GM10248 (cell line): ENCODE data around the gene C11orf24.

Source experiments
- CTCF ChIA-PET: fragments of 300-600 bp; sonication (Branson Sonifier 250); formaldehyde crosslinking; extraction: SDS; loops from one replicate; lab custom pipeline; 2021; ENCODE audit warnings: antibody characterized with exemption; lab: Yijun Ruan, JAX
- POLR2A ChIA-PET: fragments of 350-650 bp; sonication (Branson Sonifier 250); formaldehyde crosslinking; extraction: SDS; loops from one replicate; lab custom pipeline; 2020; ENCODE audit warnings: antibody characterized with exemption; lab: Yijun Ruan, JAX
- DNase-seq: peaks from one replicate; pipeline ENCODE4 v3.0.0; 2012; ENCODE audit errors: extremely low spot score
- CTCF ChIP-seq: IDR thresholded peaks from 2 replicates; pipeline ENCODE4 v1.5.1; 2012; ENCODE audit warnings: mild to moderate bottlenecking, low read depth; ENCODE audit errors: extremely low read depth, missing control alignments, control extremely low read depth

Gene C11orf24

GRCh38 chr11:68273026-68273738, 1.4 kb upstream of the C11orf24 start:
- no peak for TF ChIP-seq CTCF

GRCh38 chr11:68271023-68271780, 571 bp downstream of the C11orf24 start:
- CTCF ChIA-PET: interaction anchor here (0.7 to 7.0 kb wide), 12 partner anchors 9 to 130 kb away, joined by 3 to 67 read pairs (median 4); no protein-coding TSS in a partner anchor
- TF ChIP-seq CTCF: peak; percentile 48
- POLR2A ChIA-PET: interaction anchor here (1.0 to 1.8 kb wide), 3 partner anchors 11 to 154 kb away, joined by 3 to 7 read pairs (median 5); no protein-coding TSS in a partner anchor
- peak; percentile 74 for DNase-seq

More at GRCh38 chr11:68273026-68273738, 1.4 kb upstream of the C11orf24 start:
- no peak for DNase-seq
- ChIA-PET CTCF (interaction anchor here (1.8 to 7.0 kb wide), 3 partner anchors 15 to 24 kb away, joined by 4 to 67 read pairs (median 41); no protein-coding TSS in a partner anchor), POLR2A (interaction anchor here (0.7 to 1.8 kb wide), 4 partner anchors 20 to 609 kb away, joined by 3 to 6 read pairs (median 4); no protein-coding TSS in a partner anchor)

GRCh38 chr11:68270196-68271022, 1.4 kb downstream of the C11orf24 start:
- TF ChIP-seq CTCF: no peak
- no peak for DNase-seq
- POLR2A ChIA-PET: interaction anchor here (1.7 kb wide), 1 partner anchor 10 kb away, joined by 7 read pairs; no protein-coding TSS in a partner anchor
- CTCF ChIA-PET: interaction anchor here (0.7 to 7.0 kb wide), 11 partner anchors 8 to 131 kb away, joined by 3 to 67 read pairs (median 4); no protein-coding TSS in a partner anchor

- ChIA-PET POLR2A (no interaction called here), CTCF (interaction anchor here (3.9 to 7.0 kb wide), 3 partner anchors 11 to 28 kb away, joined by 28 to 67 read pairs (median 41); no protein-coding TSS in a partner anchor)
- no peak for DNase-seq
- TF ChIP-seq CTCF: no peak
Observed at GRCh38 chr11:68269414-68270081, 2.2 kb downstream of the C11orf24 start.

GRCh38 chr11:68267881-68268240, 3.9 kb downstream of the C11orf24 start:
- DNase-seq: no peak
- no peak for TF ChIP-seq CTCF
- ChIA-PET POLR2A (no interaction called here), CTCF (interaction anchor here (3.8 to 4.3 kb wide), 2 partner anchors 11 to 30 kb away, joined by 28 to 42 read pairs; no protein-coding TSS in a partner anchor)
